Tibial artery (tissue), 4 donors: ENCODE results near the gene ARHGEF33.

Experiments
- DNase-seq, 2 donors: peaks; one replicate each; pipeline ENCODE4 v3.0.0-alpha.2; 2019
- H3K27ac ChIP-seq, 2 donors: fragments of 200-600 bp; sonication (generic) in 1 of 2; 1 replicate in 1 of 2; 2 replicates in 1 of 2; pipeline ENCODE4 v1.5.1; 2018 to 2019; ENCODE audit warnings: mild to moderate bottlenecking in 1 of 2
- H3K27me3 ChIP-seq, 2 donors: fragments of 200-600 bp; sonication (generic) in 1 of 2; one replicate each; pipeline versions ENCODE4 v1.5.1 to v1.6.0; 2016 to 2019
- H3K36me3 ChIP-seq, 3 donors: fragments of 200-600 bp; sonication (generic) in 2 of 3; one replicate each; pipeline ENCODE4 v1.5.1; 2016 to 2019; ENCODE audit warnings: mild to moderate bottlenecking in 2 of 3
- H3K4me1 ChIP-seq, 4 donors: fragments of 200-600 bp; sonication (generic) in 2 of 4; 1 replicate in 3 of 4; 2 replicates in 1 of 4; pipeline ENCODE4 v1.5.1; 2016 to 2019
- H3K4me3 ChIP-seq, 2 donors: fragments of 200-600 bp; sonication (generic) in 1 of 2; 1 replicate in 1 of 2; 2 replicates in 1 of 2; pipeline ENCODE4 v1.5.1; 2018 to 2019; ENCODE audit warnings: mild to moderate bottlenecking in 2 of 2
- H3K9me3 ChIP-seq, 3 donors: fragments of 200-600 bp; sonication (generic) in 1 of 3; one replicate each; pipeline ENCODE4 v1.5.1; 2016 to 2019
- CTCF ChIP-seq, 2 experiments: fragments of 200-600 bp in 1 of 2; fragments of 450-650 bp in 1 of 2; IDR thresholded peaks; one replicate each; pipeline ENCODE4 v1.5.1; 2017 to 2019; ENCODE audit warnings: antibody characterized with exemption in 2 of 2, mild to moderate bottlenecking in 1 of 2, moderate library complexity in 1 of 2
- intact Hi-C: fragments of 100-400 bp; cut with DNase I; formaldehyde crosslinking; loops from one replicate; pipeline ENCODE4 v1.15.0; 2023; ENCODE audit warnings: low total_unique reads

Gene ARHGEF33

GRCh38 chr2:38937548-38937947 lies 47.9 kb downstream of the ARHGEF33 start:
- Histone ChIP-seq H3K27me3 (no peaks in the 10 kb centered on the region), H3K4me3 (no peak overlapping the region), H3K9me3 (no peaks in the 10 kb centered on the region), H3K36me3 (no peaks in the 10 kb centered on the region), H3K27ac (no peak overlapping the region), H3K4me1 (no peaks in the 10 kb centered on the region)
- no peak for TF ChIP-seq CTCF (IDR thresholded peaks at IDR 0.05)
- intact Hi-C loops: no loop called here
- no peak for DNase-seq

GRCh38 chr2:38940746-38941145 lies 51.1 kb downstream of the ARHGEF33 start:
- TF ChIP-seq CTCF (IDR thresholded peaks at IDR 0.05): no peak
- no peaks in the 10 kb centered on the region for H3K4me1 ChIP-seq
- no peaks in the 10 kb centered on the region for H3K27me3 ChIP-seq
- no peak overlapping the region for H3K27ac ChIP-seq
- no peaks in the 10 kb centered on the region for H3K36me3 ChIP-seq
- no peak for DNase-seq
- no peaks in the 10 kb centered on the region for H3K9me3 ChIP-seq
- intact Hi-C loops: no loop called here
- H3K4me3 ChIP-seq: no peak overlapping the region

- Histone ChIP-seq H3K27me3 (no peaks in the 10 kb centered on the region), H3K9me3 (no peaks in the 10 kb centered on the region), H3K4me1 (peaks cover 0 to 3% (median 0%) of the 10 kb centered on the region in 4 donors), H3K4me3 (no peak overlapping the region), H3K36me3 (no peaks in the 10 kb centered on the region), H3K27ac (no peak overlapping the region)
- intact Hi-C loops: no loop called here
- DNase-seq: no peak
- TF ChIP-seq CTCF (IDR thresholded peaks at IDR 0.05): no peak
These were observed 54.1 kb downstream of the ARHGEF33 start for GRCh38 chr2:38943784-38944183.

GRCh38 chr2:38945372-38945771 lies 55.7 kb downstream of the ARHGEF33 start:
- intact Hi-C loops: no loop called here

GRCh38 chr2:38945911-38946310 lies 56.2 kb downstream of the ARHGEF33 start:
- Histone ChIP-seq H3K27me3 (no peaks in the 10 kb centered on the region), H3K27ac (no peak overlapping the region), H3K4me3 (no peak overlapping the region), H3K4me1 (peaks cover 0 to 3% (median 0%) of the 10 kb centered on the region in 4 donors), H3K36me3 (no peaks in the 10 kb centered on the region), H3K9me3 (no peaks in the 10 kb centered on the region)
- intact Hi-C loops: no loop called here
- no peak for TF ChIP-seq CTCF (IDR thresholded peaks at IDR 0.05)
- DNase-seq: no peak

More at GRCh38 chr2:38945372-38945771, 55.7 kb downstream of the ARHGEF33 start:
- Histone ChIP-seq H3K4me1 (peaks cover 0 to 3% (median 0%) of the 10 kb centered on the region in 4 donors), H3K27ac (no peak overlapping the region), H3K27me3 (no peaks in the 10 kb centered on the region), H3K4me3 (no peak overlapping the region), H3K9me3 (no peaks in the 10 kb centered on the region), H3K36me3 (no peaks in the 10 kb centered on the region)
- DNase-seq: no peak
- no peak for TF ChIP-seq CTCF (IDR thresholded peaks at IDR 0.05)
